GM12892 (cell line): ENCODE data around the gene DISP1.

ENCODE experiments used
- POLR2A ChIP-seq: IDR thresholded peaks from 2 replicates; pipeline ENCODE4 v1.6.1; 2011; ENCODE audit warnings: low read depth, low read length, control low read depth
- POLR2AphosphoS5 ChIP-seq: IDR thresholded peaks from 2 replicates; pipeline ENCODE4 v1.6.1; 2011; ENCODE audit warnings: low read depth, low read length, control low read depth
- TAF1 ChIP-seq: IDR thresholded peaks from 2 replicates; pipeline ENCODE4 v1.6.1; 2011; ENCODE audit warnings: low read depth, mild to moderate bottlenecking, control low read depth, low read length, borderline replicate concordance

GRCh38 chr1:222781251-222781650 is 33.6 kb upstream of the DISP1 start:
- no peak for TF ChIP-seq POLR2A
- no peak for TF ChIP-seq POLR2AphosphoS5
- TF ChIP-seq TAF1, result no peak
